GM06990 (cell line): ENCODE results near the gene KIF3A.

Experiments
- DNase-seq: peaks from one replicate; pipeline ENCODE4 v3.0.0-alpha.2; 2011; ENCODE audit not compliant: insufficient read length; ENCODE audit errors: extremely low read depth
- H3K27me3 ChIP-seq: replicated peaks from 2 replicates; pipeline ENCODE4 v1.6.0; 2011; ENCODE audit warnings: low read length; ENCODE audit not compliant: control insufficient read depth, insufficient read depth
- H3K36me3 ChIP-seq: 2 replicates; pipeline ENCODE4 v1.5.1; 2011; ENCODE audit warnings: low read length; ENCODE audit not compliant: control insufficient read depth, insufficient read depth
- H3K4me3 ChIP-seq: replicated peaks from 2 replicates; pipeline ENCODE4 v1.5.1; 2011; ENCODE audit warnings: low read depth, mild to moderate bottlenecking, control low read depth, low read length
- CTCF ChIP-seq: IDR thresholded peaks from 2 replicates; pipeline ENCODE4 v1.5.1; 2011; ENCODE audit warnings: low read length, control low read depth, mild to moderate bottlenecking, inconsistent platforms; ENCODE audit not compliant: insufficient read depth, poor library complexity, severe bottlenecking

Gene KIF3A

GRCh38 chr5:132681983-132682382 lies 55.4 kb downstream of the KIF3A start:
- H3K36me3 ChIP-seq, result no peaks in the 10 kb centered on the region
- no peak overlapping the region for H3K4me3 ChIP-seq
- no peaks in the 10 kb centered on the region for H3K27me3 ChIP-seq
- DNase-seq, result no peak
- no peak for TF ChIP-seq CTCF

- no peak for DNase-seq
- Histone ChIP-seq H3K36me3 (no peaks in the 10 kb centered on the region), H3K4me3 (no peak overlapping the region), H3K27me3 (no peaks in the 10 kb centered on the region)
- TF ChIP-seq CTCF, result no peak
Measured at GRCh38 chr5:132681476-132681831, 55.9 kb downstream of the KIF3A start.

GRCh38 chr5:132680780-132681475 lies 56.4 kb downstream of the KIF3A start:
- no peaks in the 10 kb centered on the region for H3K36me3 ChIP-seq
- DNase-seq, result no peak
- H3K4me3 ChIP-seq, result no peak overlapping the region
- no peak for TF ChIP-seq CTCF
- H3K27me3 ChIP-seq, result no peaks in the 10 kb centered on the region

GRCh38 chr5:132679717-132680380 lies 57.5 kb downstream of the KIF3A start:
- Histone ChIP-seq H3K36me3 (no peaks in the 10 kb centered on the region), H3K4me3 (no peak overlapping the region), H3K27me3 (no peaks in the 10 kb centered on the region)
- DNase-seq, result no peak
- no peak for TF ChIP-seq CTCF

- DNase-seq, result no peak
- TF ChIP-seq CTCF, result no peak
- Histone ChIP-seq H3K4me3 (no peak overlapping the region), H3K36me3 (no peaks in the 10 kb centered on the region), H3K27me3 (no peaks in the 10 kb centered on the region)
Measured at GRCh38 chr5:132679166-132679565, 58.2 kb downstream of the KIF3A start.
